ENCODE results near the gene PACRG. TPM values are rescaled to one million over a fixed set of nuclear protein-coding genes. Genes with fewer than 3 reads are reported as not detected.

The PACRG gene
- total RNA-seq, 1 experiment from 2014 or later: 0.59 TPM

DNA sequence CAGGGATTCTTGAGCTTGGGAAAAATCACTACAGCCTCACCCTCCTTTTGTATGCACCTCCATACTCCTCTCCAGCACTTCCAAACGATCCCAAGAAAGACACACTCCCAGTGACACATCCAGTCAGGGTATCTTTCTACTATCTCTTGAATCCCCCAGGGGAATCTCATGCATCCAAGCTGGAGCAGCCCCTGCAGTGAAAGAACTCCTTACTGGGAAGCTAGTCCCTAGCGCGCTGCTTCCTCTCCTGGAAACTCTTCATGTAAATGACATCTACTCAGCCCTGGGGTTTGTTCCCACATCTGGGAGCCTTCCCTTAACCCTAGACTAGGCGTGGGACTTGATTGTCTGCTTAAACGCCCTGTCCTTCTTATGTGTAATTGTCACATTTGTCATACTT, 357.7 kb downstream of the PACRG start:
- ChIA-PET CTCF (no interaction called here), POLR2A (no interaction called here)
- intact Hi-C loops (cut with micrococcal nuclease; ENCODE audit: unreplicated experiment) (no loop called here), in situ Hi-C loops (cut with HindIII; ENCODE audit: low pct_unique_long_range_greater_than_20kb, low sequenced_read_pairs) (no loop called here)
- Histone ChIP-seq H3K9me3 (ENCODE audit: control insufficient read depth, insufficient read depth, low read depth, low read length) (no peaks in the 10 kb centered on the region), H3K27ac (ENCODE audit: low read length) (no peak overlapping the region), H3K4me3 (ENCODE audit: low read depth in 2 of 2, low read length in 2 of 2) (no peak overlapping the region), H3K27me3 (ENCODE audit: control insufficient read depth, insufficient read depth, low read length) (no peaks in the 10 kb centered on the region; the same call in 1 of the 2 replicates), H3K36me3 (ENCODE audit: control insufficient read depth, insufficient read depth, low read length) (no peaks in the 10 kb centered on the region), H3K4me1 (ENCODE audit: control insufficient read depth, insufficient read depth, low read length) (no peaks in the 10 kb centered on the region)
- ATAC-seq: no peak
- no peak for DNase-seq (ENCODE audit: low read depth, low spot score)
- TF ChIP-seq, protein P1, sequence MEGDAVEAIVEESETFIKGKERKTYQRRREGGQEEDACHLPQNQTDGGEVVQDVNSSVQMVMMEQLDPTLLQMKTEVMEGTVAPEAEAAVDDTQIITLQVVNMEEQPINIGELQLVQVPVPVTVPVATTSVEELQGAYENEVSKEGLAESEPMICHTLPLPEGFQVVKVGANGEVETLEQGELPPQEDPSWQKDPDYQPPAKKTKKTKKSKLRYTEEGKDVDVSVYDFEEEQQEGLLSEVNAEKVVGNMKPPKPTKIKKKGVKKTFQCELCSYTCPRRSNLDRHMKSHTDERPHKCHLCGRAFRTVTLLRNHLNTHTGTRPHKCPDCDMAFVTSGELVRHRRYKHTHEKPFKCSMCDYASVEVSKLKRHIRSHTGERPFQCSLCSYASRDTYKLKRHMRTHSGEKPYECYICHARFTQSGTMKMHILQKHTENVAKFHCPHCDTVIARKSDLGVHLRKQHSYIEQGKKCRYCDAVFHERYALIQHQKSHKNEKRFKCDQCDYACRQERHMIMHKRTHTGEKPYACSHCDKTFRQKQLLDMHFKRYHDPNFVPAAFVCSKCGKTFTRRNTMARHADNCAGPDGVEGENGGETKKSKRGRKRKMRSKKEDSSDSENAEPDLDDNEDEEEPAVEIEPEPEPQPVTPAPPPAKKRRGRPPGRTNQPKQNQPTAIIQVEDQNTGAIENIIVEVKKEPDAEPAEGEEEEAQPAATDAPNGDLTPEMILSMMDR (IDR thresholded peaks at IDR 0.05): no peak
- TF ChIP-seq, protein P2, sequence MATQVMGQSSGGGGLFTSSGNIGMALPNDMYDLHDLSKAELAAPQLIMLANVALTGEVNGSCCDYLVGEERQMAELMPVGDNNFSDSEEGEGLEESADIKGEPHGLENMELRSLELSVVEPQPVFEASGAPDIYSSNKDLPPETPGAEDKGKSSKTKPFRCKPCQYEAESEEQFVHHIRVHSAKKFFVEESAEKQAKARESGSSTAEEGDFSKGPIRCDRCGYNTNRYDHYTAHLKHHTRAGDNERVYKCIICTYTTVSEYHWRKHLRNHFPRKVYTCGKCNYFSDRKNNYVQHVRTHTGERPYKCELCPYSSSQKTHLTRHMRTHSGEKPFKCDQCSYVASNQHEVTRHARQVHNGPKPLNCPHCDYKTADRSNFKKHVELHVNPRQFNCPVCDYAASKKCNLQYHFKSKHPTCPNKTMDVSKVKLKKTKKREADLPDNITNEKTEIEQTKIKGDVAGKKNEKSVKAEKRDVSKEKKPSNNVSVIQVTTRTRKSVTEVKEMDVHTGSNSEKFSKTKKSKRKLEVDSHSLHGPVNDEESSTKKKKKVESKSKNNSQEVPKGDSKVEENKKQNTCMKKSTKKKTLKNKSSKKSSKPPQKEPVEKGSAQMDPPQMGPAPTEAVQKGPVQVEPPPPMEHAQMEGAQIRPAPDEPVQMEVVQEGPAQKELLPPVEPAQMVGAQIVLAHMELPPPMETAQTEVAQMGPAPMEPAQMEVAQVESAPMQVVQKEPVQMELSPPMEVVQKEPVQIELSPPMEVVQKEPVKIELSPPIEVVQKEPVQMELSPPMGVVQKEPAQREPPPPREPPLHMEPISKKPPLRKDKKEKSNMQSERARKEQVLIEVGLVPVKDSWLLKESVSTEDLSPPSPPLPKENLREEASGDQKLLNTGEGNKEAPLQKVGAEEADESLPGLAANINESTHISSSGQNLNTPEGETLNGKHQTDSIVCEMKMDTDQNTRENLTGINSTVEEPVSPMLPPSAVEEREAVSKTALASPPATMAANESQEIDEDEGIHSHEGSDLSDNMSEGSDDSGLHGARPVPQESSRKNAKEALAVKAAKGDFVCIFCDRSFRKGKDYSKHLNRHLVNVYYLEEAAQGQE (IDR thresholded peaks at IDR 0.05; ENCODE audit: insufficient read depth in 1 of 2, low read depth in 2 of 2, low read length in 1 of 2): no peak
- TF ChIP-seq SIN3A (IDR thresholded peaks at IDR 0.05; ENCODE audit: borderline replicate concordance, insufficient read depth, low read depth, low read length) (no peak), TCF7L2 (IDR thresholded peaks at IDR 0.05; ENCODE audit: low read depth, low read length) (no peak), POLR2AphosphoS5 (IDR thresholded peaks at IDR 0.05; ENCODE audit: low read depth, low read length) (no peak)
- no TSS peak for BruUV-seq (replicated peaks)

DNA sequence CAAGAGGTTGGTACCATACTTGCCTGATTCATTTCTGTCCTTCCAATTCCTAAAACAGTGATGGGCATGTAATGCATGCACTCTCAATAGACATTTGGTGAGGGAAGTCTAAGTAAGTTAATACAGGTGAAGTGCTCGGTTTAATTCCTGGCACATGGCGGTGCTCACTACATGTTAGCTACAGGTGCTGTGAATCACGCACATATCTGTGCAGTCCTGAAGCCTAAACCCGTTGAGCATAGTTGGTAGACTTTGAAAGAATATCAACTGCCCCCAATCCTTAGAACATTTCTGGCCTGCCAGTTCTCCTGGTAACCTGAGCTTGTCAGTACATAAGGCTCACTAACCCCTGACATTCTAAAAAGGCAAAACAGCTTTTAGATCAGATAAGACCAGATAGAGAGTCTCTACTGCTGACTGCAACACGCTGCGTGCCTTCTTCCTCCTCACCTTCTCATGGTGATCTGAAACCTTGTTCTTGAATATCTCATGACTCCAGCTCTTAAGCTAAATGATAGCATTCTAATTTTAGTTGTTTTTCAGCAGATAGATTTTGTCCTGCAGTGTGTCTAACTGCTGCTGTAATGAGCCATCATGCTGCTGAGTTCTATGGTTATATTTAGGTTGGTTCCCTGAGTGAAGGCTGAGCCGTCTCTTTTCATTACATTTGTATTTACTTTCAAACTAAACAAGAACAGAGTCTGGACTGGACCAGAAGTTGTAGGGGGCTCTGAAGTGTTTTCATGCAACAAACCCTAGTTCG, 358.3 kb downstream of the PACRG start:
- H3K27me3 ChIP-seq (ENCODE audit: control insufficient read depth, insufficient read depth, low read length): no peaks in the 10 kb centered on the region; the same call in 1 of the 2 replicates
- DNase-seq (ENCODE audit: low read depth, low spot score): no peak
- no peak overlapping the region for H3K4me3 ChIP-seq (ENCODE audit: low read depth in 2 of 2, low read length in 2 of 2)
- no peak overlapping the region for H3K27ac ChIP-seq (ENCODE audit: low read length)
- in situ Hi-C loops (cut with HindIII; ENCODE audit: low pct_unique_long_range_greater_than_20kb, low sequenced_read_pairs): no loop called here
- H3K4me1 ChIP-seq (ENCODE audit: control insufficient read depth, insufficient read depth, low read length): no peaks in the 10 kb centered on the region
- no peaks in the 10 kb centered on the region for H3K36me3 ChIP-seq (ENCODE audit: control insufficient read depth, insufficient read depth, low read length)
- H3K9me3 ChIP-seq (ENCODE audit: control insufficient read depth, insufficient read depth, low read depth, low read length): no peaks in the 10 kb centered on the region
- CTCF ChIA-PET: no interaction called here
- ATAC-seq: no peak
- POLR2A ChIA-PET: no interaction called here
- intact Hi-C loops (cut with micrococcal nuclease; ENCODE audit: unreplicated experiment): no loop called here
- no peak for TF ChIP-seq SIN3A (IDR thresholded peaks at IDR 0.05; ENCODE audit: borderline replicate concordance, insufficient read depth, low read depth, low read length)
- TF ChIP-seq, protein P1 (IDR thresholded peaks at IDR 0.05): no peak
- no peak for TF ChIP-seq TCF7L2 (IDR thresholded peaks at IDR 0.05; ENCODE audit: low read depth, low read length)
- TF ChIP-seq, protein P2 (IDR thresholded peaks at IDR 0.05; ENCODE audit: insufficient read depth in 1 of 2, low read depth in 2 of 2, low read length in 1 of 2): no peak
- TF ChIP-seq POLR2AphosphoS5 (IDR thresholded peaks at IDR 0.05; ENCODE audit: low read depth, low read length): no peak
- no TSS peak for BruUV-seq (replicated peaks)
